Measurements from ENCODE around the gene CYBC1. TPM values are rescaled to one million over a fixed set of nuclear protein-coding genes. Genes with fewer than 3 reads are reported as not detected.

The CYBC1 gene
- total RNA-seq, 8 experiments from 2014 or later: 32.0 to 68.0 (median 52.0) TPM

- no peak overlapping the region for H3K4me3 ChIP-seq
- WGBS, 10 experiments: 93 to 100% (median 95%) methylated on average over 2 to 3 of the region's 3 CpGs; no CpG with 5 or more reads in 5 of the 10 experiments
- H3K4me1 ChIP-seq (replicated peaks in 1 of 2): peaks cover 15% of the 10 kb centered on the region in 2 donors
- no peak overlapping the region for H3K27ac ChIP-seq
- in situ Hi-C loops (cut with MboI; ENCODE audit: low pct_unique_long_range_greater_than_20kb in 2 of 9, low sequenced_read_pairs in 9 of 9, unreplicated experiment in 9 of 9): no loop called here
- no peak for ATAC-seq (replicated peaks in 6 of 8)
These were observed 1.6 kb upstream of the CYBC1 start for GRCh38 chr17:82452162-82452561.

- peak in 2 of 8 experiments; percentile 0 to 3 for ATAC-seq (replicated peaks in 6 of 8)
- H3K4me1 ChIP-seq (replicated peaks in 1 of 2): peaks cover 12 to 13% of the 10 kb centered on the region in 2 donors
- H3K4me3 ChIP-seq: peak overlapping the region; percentile 57 to 97 (median 73)
- peak overlapping the region; percentile 61 to 83 for H3K27ac ChIP-seq
- 31 to 90% (median 49%) methylated on average over 2 to 10 of the region's 18 CpGs; no CpG with 5 or more reads in 4 of the 10 experiments for WGBS, 10 experiments
- in situ Hi-C loops (cut with MboI; ENCODE audit: low pct_unique_long_range_greater_than_20kb in 2 of 9, low sequenced_read_pairs in 9 of 9, unreplicated experiment in 9 of 9): no loop called here
These were observed 632 bp downstream of the CYBC1 start for GRCh38 chr17:82449883-82450356.

- in situ Hi-C loops (cut with MboI; ENCODE audit: low pct_unique_long_range_greater_than_20kb in 2 of 9, low sequenced_read_pairs in 9 of 9, unreplicated experiment in 9 of 9): no loop called here
- Histone ChIP-seq H3K4me3 (peak overlapping the region; percentile 57 to 97 (median 73)), H3K4me1 (replicated peaks in 1 of 2) (peaks cover 12 to 13% of the 10 kb centered on the region in 2 donors), H3K27ac (no peak overlapping the region)
- 43 to 100% (median 86%) methylated on average over 1 to 12 of the region's 30 CpGs; no CpG with 5 or more reads in 4 of the 10 experiments for WGBS, 10 experiments
- ATAC-seq (replicated peaks in 6 of 8): peak in 1 of 8 experiments; percentile 7
These were observed 1.2 kb downstream of the CYBC1 start for GRCh38 chr17:82449131-82449882.

- WGBS, 10 experiments: 80 to 97% (median 93%) methylated on average over 1 to 7 of the region's 11 CpGs; no CpG with 5 or more reads in 5 of the 10 experiments
- in situ Hi-C loops (cut with MboI; ENCODE audit: low pct_unique_long_range_greater_than_20kb in 2 of 9, low sequenced_read_pairs in 9 of 9, unreplicated experiment in 9 of 9): no loop called here
These were observed 2.7 kb downstream of the CYBC1 start for GRCh38 chr17:82447876-82448275.

DNA sequence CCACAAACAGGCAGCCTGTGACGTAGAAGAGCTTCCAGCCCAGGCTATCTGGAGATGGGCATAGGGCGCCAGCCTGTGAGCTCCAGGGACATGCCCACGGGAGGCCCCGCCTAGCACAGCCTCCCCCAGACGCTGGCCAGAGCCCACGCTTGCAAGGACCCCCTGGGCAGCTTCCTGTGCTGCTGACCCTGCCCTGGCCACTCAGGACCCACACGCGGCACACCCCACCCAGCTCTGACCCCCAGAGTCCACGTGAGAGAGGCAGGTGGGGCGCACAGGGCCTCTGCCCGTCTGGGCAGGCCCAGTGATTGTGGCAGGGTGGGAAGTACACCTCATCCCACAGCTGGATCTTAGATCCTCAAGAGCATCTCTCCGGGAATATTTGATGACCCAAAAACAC, 3.9 kb downstream of the CYBC1 start:
- ATAC-seq (replicated peaks in 6 of 8): no peak
- Histone ChIP-seq H3K4me1 (replicated peaks in 1 of 2) (peaks cover 12 to 13% of the 10 kb centered on the region in 2 donors), H3K27ac (no peak overlapping the region), H3K4me3 (no peak overlapping the region)
- in situ Hi-C loops (cut with MboI; ENCODE audit: low pct_unique_long_range_greater_than_20kb in 2 of 9, low sequenced_read_pairs in 9 of 9, unreplicated experiment in 9 of 9): no loop called here
- WGBS, 10 experiments: 100% methylated on average over 1 of the region's 12 CpGs; no CpG with 5 or more reads in 9 of the 10 experiments

More at GRCh38 chr17:82447876-82448275, 2.7 kb downstream of the CYBC1 start:
- no peak overlapping the region for H3K27ac ChIP-seq
- H3K4me1 ChIP-seq (replicated peaks in 1 of 2): peaks cover 12 to 13% of the 10 kb centered on the region in 2 donors
- no peak for ATAC-seq (replicated peaks in 6 of 8)
- no peak overlapping the region for H3K4me3 ChIP-seq

DNA sequence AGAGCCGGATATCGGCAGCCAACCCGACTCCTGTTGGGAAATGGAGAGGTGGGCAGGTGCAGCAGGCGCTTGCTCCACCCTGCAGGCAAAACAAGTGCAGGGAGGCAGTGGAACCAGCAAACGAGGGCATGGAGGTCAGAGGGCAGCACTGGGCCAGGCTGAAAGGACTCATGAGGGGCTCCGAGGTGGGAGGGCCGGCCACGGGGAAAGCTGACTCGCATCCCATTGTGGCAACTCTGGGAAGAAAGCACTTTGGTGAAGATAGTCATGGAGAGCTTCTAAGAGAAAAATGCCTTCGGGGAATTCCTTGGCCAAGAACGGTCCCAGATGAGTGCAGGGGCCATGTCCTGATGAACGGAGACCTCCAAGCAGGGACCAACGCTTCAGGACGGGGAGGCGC, 4.4 kb downstream of the CYBC1 start:
- no peak overlapping the region for H3K27ac ChIP-seq
- ATAC-seq (replicated peaks in 6 of 8): no peak
- peaks cover 9 to 11% of the 10 kb centered on the region in 2 donors for H3K4me1 ChIP-seq (replicated peaks in 1 of 2)
- in situ Hi-C loops (cut with MboI; ENCODE audit: low pct_unique_long_range_greater_than_20kb in 2 of 9, low sequenced_read_pairs in 9 of 9, unreplicated experiment in 9 of 9): no loop called here
- H3K4me3 ChIP-seq: no peak overlapping the region
- WGBS, 10 experiments: 60 to 100% (median 93%) methylated on average over 1 to 9 of the region's 15 CpGs; no CpG with 5 or more reads in 5 of the 10 experiments

DNA sequence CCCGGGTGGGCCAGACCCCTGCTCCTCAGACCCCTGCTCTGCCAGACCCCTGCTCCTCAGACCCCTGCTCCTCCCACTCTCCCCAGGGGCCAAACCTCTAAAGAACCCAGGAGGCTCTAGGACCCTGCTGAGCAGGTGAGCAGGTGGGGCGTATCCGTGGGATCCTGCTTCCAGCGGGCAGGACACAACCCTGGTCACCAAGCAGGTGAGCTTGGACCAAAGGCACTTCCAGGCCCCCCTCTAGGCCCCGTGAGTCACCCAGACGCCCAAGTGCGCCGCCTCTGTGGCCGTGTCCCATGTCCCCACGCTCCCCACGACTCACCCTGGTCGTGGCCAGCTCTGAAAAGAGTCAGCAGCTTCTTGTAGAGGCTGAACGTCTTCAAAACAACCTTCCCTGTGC, 5.0 kb downstream of the CYBC1 start:
- WGBS, 10 experiments: 100% methylated on average over 3 of the region's 13 CpGs; no CpG with 5 or more reads in 9 of the 10 experiments
- in situ Hi-C loops (cut with MboI; ENCODE audit: low pct_unique_long_range_greater_than_20kb in 2 of 9, low sequenced_read_pairs in 9 of 9, unreplicated experiment in 9 of 9): no loop called here
- Histone ChIP-seq H3K4me3 (no peak overlapping the region), H3K4me1 (replicated peaks in 1 of 2) (peaks cover 9% of the 10 kb centered on the region in 2 donors), H3K27ac (no peak overlapping the region)
- ATAC-seq (replicated peaks in 6 of 8): no peak

DNA sequence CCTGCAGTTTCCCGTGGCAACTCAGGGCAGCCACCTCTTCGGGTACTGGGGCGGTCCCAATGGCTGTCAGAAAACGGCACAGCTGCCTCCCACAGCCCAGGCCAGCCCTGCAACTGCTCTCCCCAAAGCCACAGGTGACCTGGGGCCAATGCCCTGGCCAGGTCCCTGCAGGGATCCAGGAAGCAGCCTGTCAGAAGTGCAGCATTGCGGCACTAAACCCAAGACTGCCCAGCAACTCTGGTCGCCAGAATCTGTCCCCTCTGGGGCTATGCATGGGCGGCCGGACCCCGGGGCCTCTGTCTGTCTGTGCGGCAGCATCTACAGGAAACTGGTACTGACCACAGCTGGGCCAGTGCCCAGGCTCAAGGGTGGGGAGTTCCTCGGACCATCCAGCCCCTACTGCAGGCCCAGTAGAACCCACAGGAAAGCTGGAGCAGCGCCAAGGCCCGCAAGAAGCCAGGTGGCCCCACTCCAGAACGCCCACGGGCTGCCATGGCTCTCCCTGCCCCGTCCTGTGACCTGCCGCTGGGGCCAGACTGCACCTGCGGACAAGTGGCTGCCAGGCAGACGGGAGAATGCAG, 5.5 kb downstream of the CYBC1 start:
- in situ Hi-C loops (cut with MboI; ENCODE audit: low pct_unique_long_range_greater_than_20kb in 2 of 9, low sequenced_read_pairs in 9 of 9, unreplicated experiment in 9 of 9): no loop called here

GRCh38 chr17:82444284-82444893, 6.2 kb downstream of the CYBC1 start:
- in situ Hi-C loops (cut with MboI; ENCODE audit: low pct_unique_long_range_greater_than_20kb in 2 of 9, low sequenced_read_pairs in 9 of 9, unreplicated experiment in 9 of 9): no loop called here

More for the DNA sequence above, 5.5 kb downstream of the CYBC1 start:
- ATAC-seq (replicated peaks in 6 of 8): no peak
- no peak overlapping the region for H3K27ac ChIP-seq
- H3K4me1 ChIP-seq (replicated peaks in 1 of 2): peaks cover 9% of the 10 kb centered on the region in 2 donors
- H3K4me3 ChIP-seq: no peak overlapping the region
- 40 to 100% (median 60%) methylated on average over 1 to 3 of the region's 19 CpGs; no CpG with 5 or more reads in 6 of the 10 experiments for WGBS, 10 experiments

GRCh38 chr17:82443465-82444283, 6.9 kb downstream of the CYBC1 start:
- in situ Hi-C loops (cut with MboI; ENCODE audit: low pct_unique_long_range_greater_than_20kb in 2 of 9, low sequenced_read_pairs in 9 of 9, unreplicated experiment in 9 of 9): no loop called here
- H3K4me3 ChIP-seq: no peak overlapping the region
- 100% methylated on average over 1 of the region's 40 CpGs; no CpG with 5 or more reads in 8 of the 10 experiments for WGBS, 10 experiments
- peak in 1 of 8 experiments; percentile 1 for ATAC-seq (replicated peaks in 6 of 8)
- no peaks in the 10 kb centered on the region for H3K4me1 ChIP-seq (replicated peaks in 1 of 2)
- no peak overlapping the region for H3K27ac ChIP-seq

More at GRCh38 chr17:82444284-82444893, 6.2 kb downstream of the CYBC1 start:
- WGBS, 10 experiments: 81 to 97% (median 94%) methylated on average over 3 to 12 of the region's 35 CpGs; no CpG with 5 or more reads in 6 of the 10 experiments
- Histone ChIP-seq H3K4me3 (no peak overlapping the region), H3K27ac (no peak overlapping the region), H3K4me1 (replicated peaks in 1 of 2) (peaks cover 3% of the 10 kb centered on the region in 2 donors)
- no peak for ATAC-seq (replicated peaks in 6 of 8)

GRCh38 chr17:82442643-82443464, 7.7 kb downstream of the CYBC1 start:
- no peak overlapping the region for H3K4me3 ChIP-seq
- H3K27ac ChIP-seq: no peak overlapping the region
- in situ Hi-C loops (cut with MboI; ENCODE audit: low pct_unique_long_range_greater_than_20kb in 2 of 9, low sequenced_read_pairs in 9 of 9, unreplicated experiment in 9 of 9): no loop called here

More at GRCh38 chr17:82442643-82443464, 7.7 kb downstream of the CYBC1 start:
- no peak for ATAC-seq (replicated peaks in 6 of 8)
- 61 to 100% (median 89%) methylated on average over 1 to 8 of the region's 28 CpGs; no CpG with 5 or more reads in 4 of the 10 experiments for WGBS, 10 experiments
- H3K4me1 ChIP-seq (replicated peaks in 1 of 2): no peaks in the 10 kb centered on the region

Measured in motor neuron (in vitro differentiated cells).